ENCODE data around the gene RHEX. TPM values are rescaled to one million over a fixed set of nuclear protein-coding genes. Genes with fewer than 3 reads are reported as not detected.

Gene RHEX
- total RNA-seq, 1 experiment from 2014 or later, result not detected

- no peaks in the 10 kb centered on the region for H3K36me3 Mint-ChIP-seq
- DNase-seq (ENCODE audit: low spot score) (no peak), ATAC-seq (no peak)
- POLR2A ChIA-PET, result no interaction called here
- no peak for TF ChIP-seq ZNF232 (CRISPR knock-in tag; IDR thresholded peaks at IDR 0.05)
- TF ChIP-seq, protein P1, sequence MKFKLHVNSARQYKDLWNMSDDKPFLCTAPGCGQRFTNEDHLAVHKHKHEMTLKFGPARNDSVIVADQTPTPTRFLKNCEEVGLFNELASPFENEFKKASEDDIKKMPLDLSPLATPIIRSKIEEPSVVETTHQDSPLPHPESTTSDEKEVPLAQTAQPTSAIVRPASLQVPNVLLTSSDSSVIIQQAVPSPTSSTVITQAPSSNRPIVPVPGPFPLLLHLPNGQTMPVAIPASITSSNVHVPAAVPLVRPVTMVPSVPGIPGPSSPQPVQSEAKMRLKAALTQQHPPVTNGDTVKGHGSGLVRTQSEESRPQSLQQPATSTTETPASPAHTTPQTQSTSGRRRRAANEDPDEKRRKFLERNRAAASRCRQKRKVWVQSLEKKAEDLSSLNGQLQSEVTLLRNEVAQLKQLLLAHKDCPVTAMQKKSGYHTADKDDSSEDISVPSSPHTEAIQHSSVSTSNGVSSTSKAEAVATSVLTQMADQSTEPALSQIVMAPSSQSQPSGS (CRISPR knock-in tag; IDR thresholded peaks at IDR 0.05; ENCODE audit: borderline replicate concordance, low read depth), result no peak
- TF ChIP-seq, protein P2, sequence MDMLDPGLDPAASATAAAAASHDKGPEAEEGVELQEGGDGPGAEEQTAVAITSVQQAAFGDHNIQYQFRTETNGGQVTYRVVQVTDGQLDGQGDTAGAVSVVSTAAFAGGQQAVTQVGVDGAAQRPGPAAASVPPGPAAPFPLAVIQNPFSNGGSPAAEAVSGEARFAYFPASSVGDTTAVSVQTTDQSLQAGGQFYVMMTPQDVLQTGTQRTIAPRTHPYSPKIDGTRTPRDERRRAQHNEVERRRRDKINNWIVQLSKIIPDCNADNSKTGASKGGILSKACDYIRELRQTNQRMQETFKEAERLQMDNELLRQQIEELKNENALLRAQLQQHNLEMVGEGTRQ (CRISPR knock-in tag; IDR thresholded peaks at IDR 0.05), result no peak
- TF ChIP-seq NR2C2 (CRISPR knock-in tag; IDR thresholded peaks at IDR 0.05), result no peak
- TF ChIP-seq HMGXB4 (CRISPR knock-in tag; IDR thresholded peaks at IDR 0.05), result no peak
- no peak for TF ChIP-seq ZBTB21 (CRISPR knock-in tag; IDR thresholded peaks at IDR 0.05; ENCODE audit: borderline replicate concordance)
- TF ChIP-seq ZNF416 (CRISPR knock-in tag; IDR thresholded peaks at IDR 0.05), result no peak
- no peaks in the 10 kb centered on the region for H3K9me3 Mint-ChIP-seq
- CTCF ChIA-PET, result interaction anchor here (0.6 to 12.7 kb wide), 5 partner anchors 72 to 125 kb away, joined by 3 to 121 read pairs (median 11); no protein-coding TSS in a partner anchor
- H3K4me1 Mint-ChIP-seq, result no peaks in the 10 kb centered on the region
- no peak overlapping the region for H3K4me3 Mint-ChIP-seq
- no peaks in the 10 kb centered on the region for H3K27me3 Mint-ChIP-seq (ENCODE audit: low read depth)
- H3K27ac Mint-ChIP-seq, result no peak overlapping the region
These were observed 49.4 kb downstream of the RHEX start for GRCh38 chr1:206102292-206102936.

DNA sequence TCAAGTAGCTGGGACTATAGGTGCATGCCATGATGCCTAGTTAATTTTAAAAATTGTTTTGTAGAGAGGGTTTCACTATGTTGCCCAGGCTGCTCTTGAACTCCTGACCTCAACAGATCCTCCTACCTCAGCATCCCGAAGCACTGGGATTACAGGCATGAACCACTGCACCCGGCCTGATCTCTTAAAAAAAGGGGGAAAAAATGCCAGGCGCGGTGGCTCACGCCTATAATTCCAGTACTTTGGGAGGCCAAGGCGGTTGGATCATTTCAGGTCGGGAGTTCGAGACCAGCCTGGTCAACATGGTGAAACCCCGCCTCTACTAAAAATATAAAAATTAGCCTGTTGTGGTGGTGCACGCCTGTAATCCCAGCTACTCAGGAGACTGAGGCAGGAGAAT, 51.0 kb downstream of the RHEX start:
- H3K4me3 Mint-ChIP-seq, result no peak overlapping the region

GRCh38 chr1:206105464-206105995, 52.6 kb downstream of the RHEX start:
- no peak for ATAC-seq
- Mint-ChIP-seq H3K27ac (no peak overlapping the region), H3K27me3 (ENCODE audit: low read depth) (no peaks in the 10 kb centered on the region), H3K4me1 (no peaks in the 10 kb centered on the region), H3K9me3 (no peaks in the 10 kb centered on the region), H3K4me3 (no peak overlapping the region), H3K36me3 (no peaks in the 10 kb centered on the region)
- TF ChIP-seq ZNF263 (CRISPR knock-in tag; IDR thresholded peaks at IDR 0.05; ENCODE audit: low read depth) (no peak), NFATC4 (CRISPR knock-in tag; IDR thresholded peaks at IDR 0.05) (no peak), ZNF219 (CRISPR knock-in tag; IDR thresholded peaks at IDR 0.05; ENCODE audit: borderline replicate concordance) (no peak), ZNF121 (CRISPR knock-in tag; IDR thresholded peaks at IDR 0.05) (no peak), NR3C1 (CRISPR knock-in tag; conservative IDR thresholded peaks at IDR 0.05; ENCODE audit: low read depth) (no peak), NFE2L1 (CRISPR knock-in tag; IDR thresholded peaks at IDR 0.05) (no peak), MAX (CRISPR knock-in tag; IDR thresholded peaks at IDR 0.05) (no peak), PRRX2 (CRISPR knock-in tag; IDR thresholded peaks at IDR 0.05) (no peak)
- TF ChIP-seq, protein P3, sequence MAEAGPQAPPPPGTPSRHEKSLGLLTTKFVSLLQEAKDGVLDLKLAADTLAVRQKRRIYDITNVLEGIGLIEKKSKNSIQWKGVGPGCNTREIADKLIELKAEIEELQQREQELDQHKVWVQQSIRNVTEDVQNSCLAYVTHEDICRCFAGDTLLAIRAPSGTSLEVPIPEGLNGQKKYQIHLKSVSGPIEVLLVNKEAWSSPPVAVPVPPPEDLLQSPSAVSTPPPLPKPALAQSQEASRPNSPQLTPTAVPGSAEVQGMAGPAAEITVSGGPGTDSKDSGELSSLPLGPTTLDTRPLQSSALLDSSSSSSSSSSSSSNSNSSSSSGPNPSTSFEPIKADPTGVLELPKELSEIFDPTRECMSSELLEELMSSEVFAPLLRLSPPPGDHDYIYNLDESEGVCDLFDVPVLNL (CRISPR knock-in tag; IDR thresholded peaks at IDR 0.05; ENCODE audit: borderline replicate concordance, low read depth), result no peak
- DNase-seq (ENCODE audit: low spot score), result no peak
- ChIA-PET POLR2A (no interaction called here), CTCF (interaction anchor here (1.3 to 12.7 kb wide), 7 partner anchors 8 to 187 kb away, joined by 6 to 121 read pairs (median 12); partner anchors contain the start of gene AVPR1B)

More for the DNA sequence above, 51.0 kb downstream of the RHEX start:
- ATAC-seq (no peak), DNase-seq (ENCODE audit: low spot score) (no peak)
- Mint-ChIP-seq H3K36me3 (no peaks in the 10 kb centered on the region), H3K9me3 (no peaks in the 10 kb centered on the region), H3K4me1 (no peaks in the 10 kb centered on the region), H3K27me3 (ENCODE audit: low read depth) (no peaks in the 10 kb centered on the region), H3K27ac (no peak overlapping the region)
- ChIA-PET POLR2A (no interaction called here), CTCF (interaction anchor here (0.6 to 12.7 kb wide), 3 partner anchors 73 to 185 kb away, joined by 3 to 121 read pairs (median 79); no protein-coding TSS in a partner anchor)
- TF ChIP-seq NFE2L1 (CRISPR knock-in tag; IDR thresholded peaks at IDR 0.05), result no peak

Data from WTC11 (cell line).